H9 (cell line): ENCODE data around the gene RUNX1. TPM values are rescaled to one million over a fixed set of nuclear protein-coding genes. Genes with fewer than 3 reads are reported as not detected.

Experiments
- DNase-seq: peaks from one replicate; pipeline ENCODE4 v3.0.0-alpha.2; 2017
- H2AFZ ChIP-seq: one replicate; pipeline ENCODE4 v1.6.1; 2013; ENCODE audit warnings: mild to moderate bottlenecking, low read length, control low read depth, moderate library complexity
- H2AK5ac ChIP-seq: 2 replicates; pipeline ENCODE4 v1.6.1; 2013; ENCODE audit warnings: low read length, control low read depth, mixed read lengths; ENCODE audit not compliant: insufficient read length
- H2BK120ac ChIP-seq: one replicate; pipeline ENCODE4 v1.6.1; 2013; ENCODE audit warnings: low read depth, mild to moderate bottlenecking, low read length, control low read depth, inconsistent platforms; ENCODE audit not compliant: poor library complexity, severe bottlenecking
- H2BK12ac ChIP-seq: 2 replicates; pipeline ENCODE4 v1.6.1; 2013; ENCODE audit warnings: low read length, control low read depth, mixed read lengths, low read depth; ENCODE audit not compliant: insufficient read length
- H2BK15ac ChIP-seq: 2 replicates; pipeline ENCODE4 v1.6.1; 2013; ENCODE audit warnings: low read depth, low read length, control low read depth
- H2BK20ac ChIP-seq: one replicate; pipeline ENCODE4 v1.6.1; 2013; ENCODE audit warnings: low read depth, mild to moderate bottlenecking, low read length, control low read depth, inconsistent platforms; ENCODE audit not compliant: poor library complexity, severe bottlenecking
- H2BK5ac ChIP-seq: 2 replicates; pipeline ENCODE4 v1.6.1; 2013; ENCODE audit warnings: low read length, control low read depth, mixed read lengths; ENCODE audit not compliant: insufficient read length
- H3K14ac ChIP-seq: 2 replicates; pipeline ENCODE4 v1.6.1; 2013; ENCODE audit warnings: low read length, control low read depth; ENCODE audit not compliant: insufficient read depth
- H3K18ac ChIP-seq: 2 replicates; pipeline ENCODE4 v1.6.1; 2013; ENCODE audit warnings: low read depth, mild to moderate bottlenecking, mixed read lengths, low read length, control low read depth; ENCODE audit not compliant: insufficient read length
- H3K23ac ChIP-seq: 2 replicates; pipeline ENCODE4 v1.6.1; 2013; ENCODE audit warnings: low read length, control low read depth, mixed read lengths, low read depth; ENCODE audit not compliant: insufficient read length
- H3K23me2 ChIP-seq: 2 replicates; pipeline ENCODE4 v1.6.1; 2013; ENCODE audit warnings: low read depth, mild to moderate bottlenecking, mixed read lengths, low read length, control low read depth; ENCODE audit not compliant: insufficient read length, poor library complexity, severe bottlenecking
- H3K27ac ChIP-seq: 2 replicates; pipeline ENCODE4 v1.5.1; 2013; ENCODE audit warnings: low read length, control low read depth, mixed read lengths, low read depth; ENCODE audit not compliant: insufficient read length
- H3K27me3 ChIP-seq: 2 replicates; pipeline ENCODE4 v1.6.1; 2013; ENCODE audit warnings: low read length, control low read depth, inconsistent platforms; ENCODE audit not compliant: insufficient read depth
- H3K4ac ChIP-seq: 2 replicates; pipeline ENCODE4 v1.6.1; 2013; ENCODE audit warnings: low read depth, mild to moderate bottlenecking, control low read depth, inconsistent platforms, low read length, moderate library complexity
- H3K4me1 ChIP-seq: 2 replicates; pipeline ENCODE4 v1.6.1; 2013; ENCODE audit warnings: low read length, control low read depth, inconsistent platforms; ENCODE audit not compliant: insufficient read depth
- H3K4me2 ChIP-seq: 2 replicates; pipeline ENCODE4 v1.6.1; 2013; ENCODE audit warnings: low read length, control low read depth, mixed read lengths; ENCODE audit not compliant: insufficient read length, insufficient read depth
- H3K56ac ChIP-seq: 2 replicates; pipeline ENCODE4 v1.6.1; 2013; ENCODE audit warnings: low read depth, mild to moderate bottlenecking, mixed read lengths, low read length, control low read depth; ENCODE audit not compliant: insufficient read length
- H3K79me1 ChIP-seq: 2 replicates; pipeline ENCODE4 v1.6.1; 2013; ENCODE audit warnings: low read depth, mild to moderate bottlenecking, moderate library complexity, low read length, control low read depth, inconsistent platforms; ENCODE audit not compliant: insufficient read depth, poor library complexity, severe bottlenecking
- H3K79me2 ChIP-seq: 2 replicates; pipeline ENCODE4 v1.6.1; 2013; ENCODE audit warnings: low read length, control low read depth, inconsistent platforms; ENCODE audit not compliant: insufficient read depth
- H3K9ac ChIP-seq: 2 replicates; pipeline ENCODE4 v1.6.1; 2013; ENCODE audit warnings: low read length, control low read depth, mixed read lengths; ENCODE audit not compliant: insufficient read length; ENCODE audit errors: extremely low read depth
- H3K9me3 ChIP-seq: one replicate; pipeline ENCODE4 v1.6.1; 2013; ENCODE audit warnings: low read depth, low read length, inconsistent platforms; ENCODE audit not compliant: control insufficient read depth
- H3T11ph ChIP-seq: one replicate; pipeline ENCODE4 v1.6.1; 2013; ENCODE audit warnings: mild to moderate bottlenecking, low read length, control low read depth, inconsistent platforms
- H4K20me1 ChIP-seq: one replicate; pipeline ENCODE4 v1.6.1; 2013; ENCODE audit not compliant: control insufficient read depth, insufficient read length, insufficient read depth
- H4K5ac ChIP-seq: 2 replicates; pipeline ENCODE4 v1.6.1; 2013; ENCODE audit warnings: low read depth, mild to moderate bottlenecking, mixed read lengths, low read length, control low read depth; ENCODE audit not compliant: insufficient read length
- H4K8ac ChIP-seq: replicated peaks from 2 replicates; pipeline ENCODE4 v1.6.1; 2013; ENCODE audit warnings: low read length, control low read depth, mixed read lengths, low read depth; ENCODE audit not compliant: insufficient read length
- H4K91ac ChIP-seq: 2 replicates; pipeline ENCODE4 v1.6.1; 2013; ENCODE audit warnings: low read depth, mild to moderate bottlenecking, moderate library complexity, mixed read lengths, low read length, control low read depth; ENCODE audit not compliant: insufficient read length
- H3K27ac Mint-ChIP-seq, 3 experiments: 2 replicates in 2 of 3; 3 replicates in 1 of 3; pipeline ENCODE4 v1.8.0; 2020 to 2021; ENCODE audit warnings: mixed read lengths in 3 of 3, mild to moderate bottlenecking in 1 of 3, moderate library complexity in 1 of 3
- H3K27me3 Mint-ChIP-seq: 2 replicates; pipeline ENCODE4 v1.8.0; 2021; ENCODE audit warnings: low read depth, mild to moderate bottlenecking, moderate library complexity, mixed read lengths
- H3K36me3 Mint-ChIP-seq, 3 experiments: 2 replicates in 2 of 3; 3 replicates in 1 of 3; pipeline ENCODE4 v1.8.0; 2020 to 2021; ENCODE audit warnings: low read depth in 3 of 3, mixed read lengths in 3 of 3; ENCODE audit not compliant: insufficient read depth in 1 of 3
- H3K4me1 Mint-ChIP-seq, 2 experiments: 2 replicates each; pipeline ENCODE4 v1.8.0; 2020; ENCODE audit warnings: mixed read lengths in 2 of 2
- H3K4me3 Mint-ChIP-seq, 2 experiments: 2 replicates in 1 of 2; 3 replicates in 1 of 2; pipeline ENCODE4 v1.8.0; 2020 to 2021; ENCODE audit warnings: mild to moderate bottlenecking in 2 of 2, mixed read lengths in 2 of 2, moderate library complexity in 1 of 2
- H3K9me3 Mint-ChIP-seq, 2 experiments: 2 replicates in 1 of 2; 3 replicates in 1 of 2; pipeline ENCODE4 v1.8.0; 2020; ENCODE audit warnings: mild to moderate bottlenecking in 2 of 2, mixed read lengths in 2 of 2, moderate library complexity in 1 of 2
- WGBS: extraction: QIAGEN DNeasy Blood & Tissue Kit; methylation state at CpG from one replicate; pipeline ENCODE4 v1.1.7; 2013; ENCODE audit warnings: missing lambda C conversion rate, low lambda C conversion rate, mixed read lengths; ENCODE audit not compliant: insufficient read length; ENCODE audit errors: extremely low coverage; 5-methylcytosine and 5-hydroxymethylcytosine counted together
- total RNA-seq: library from RNA; stranded (reverse); gene quantifications from 2 replicates; pipeline ENCODE4 v1.2.1, GENCODE V29; 2021
- TF ChIP-seq, protein P1 (sequence below): fragments of 200-600 bp; sonication (generic); conservative IDR thresholded peaks from 3 replicates; pipeline ENCODE4 v1.8.0; 2021; ENCODE audit warnings: antibody characterized with exemption, mild to moderate bottlenecking

The RUNX1 gene
- total RNA-seq, 1 experiment from 2014 or later = 0.72 TPM

GRCh38 chr21:34899760-34900159 is 149.3 kb downstream of the RUNX1 start:
- no peak overlapping the region for H3K4me3 Mint-ChIP-seq
- H3K27ac ChIP-seq = no peak overlapping the region

More at GRCh38 chr21:34899760-34900159, 149.3 kb downstream of the RUNX1 start:
- Histone ChIP-seq H3K9me3 (no peaks in the 10 kb centered on the region), H2BK20ac (no peak overlapping the region), H3K23me2 (no peaks in the 10 kb centered on the region), H3K4me2 (no peak overlapping the region), H3K9ac (no peak overlapping the region), H2AFZ (no peak overlapping the region), H3T11ph (no peak overlapping the region), H3K18ac (no peak overlapping the region), H2BK5ac (no peak overlapping the region), H3K79me1 (no peaks in the 10 kb centered on the region), H3K4ac (no peak overlapping the region), H4K5ac (no peak overlapping the region), H2BK12ac (no peak overlapping the region), H4K20me1 (no peaks in the 10 kb centered on the region), H3K23ac (no peak overlapping the region), H3K4me1 (no peaks in the 10 kb centered on the region), H4K8ac (no peak overlapping the region), H4K91ac (no peak overlapping the region), H3K56ac (no peak overlapping the region), H3K27me3 (no peaks in the 10 kb centered on the region), H2BK15ac (no peak overlapping the region), H2AK5ac (no peak overlapping the region), H2BK120ac (no peak overlapping the region), H3K79me2 (no peaks in the 10 kb centered on the region), H3K14ac (no peak overlapping the region)
- no peaks in the 10 kb centered on the region for H3K4me1 Mint-ChIP-seq
- H3K36me3 Mint-ChIP-seq = peaks cover 0 to 9% (median 0%) of the 10 kb centered on the region in 3 experiments; a peak in 2 of 7 replicates
- DNase-seq = no peak
- TF ChIP-seq, protein P1, sequence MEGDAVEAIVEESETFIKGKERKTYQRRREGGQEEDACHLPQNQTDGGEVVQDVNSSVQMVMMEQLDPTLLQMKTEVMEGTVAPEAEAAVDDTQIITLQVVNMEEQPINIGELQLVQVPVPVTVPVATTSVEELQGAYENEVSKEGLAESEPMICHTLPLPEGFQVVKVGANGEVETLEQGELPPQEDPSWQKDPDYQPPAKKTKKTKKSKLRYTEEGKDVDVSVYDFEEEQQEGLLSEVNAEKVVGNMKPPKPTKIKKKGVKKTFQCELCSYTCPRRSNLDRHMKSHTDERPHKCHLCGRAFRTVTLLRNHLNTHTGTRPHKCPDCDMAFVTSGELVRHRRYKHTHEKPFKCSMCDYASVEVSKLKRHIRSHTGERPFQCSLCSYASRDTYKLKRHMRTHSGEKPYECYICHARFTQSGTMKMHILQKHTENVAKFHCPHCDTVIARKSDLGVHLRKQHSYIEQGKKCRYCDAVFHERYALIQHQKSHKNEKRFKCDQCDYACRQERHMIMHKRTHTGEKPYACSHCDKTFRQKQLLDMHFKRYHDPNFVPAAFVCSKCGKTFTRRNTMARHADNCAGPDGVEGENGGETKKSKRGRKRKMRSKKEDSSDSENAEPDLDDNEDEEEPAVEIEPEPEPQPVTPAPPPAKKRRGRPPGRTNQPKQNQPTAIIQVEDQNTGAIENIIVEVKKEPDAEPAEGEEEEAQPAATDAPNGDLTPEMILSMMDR = no peak
- WGBS = no CpG with 5 or more reads among the region's 1 CpG
- peaks cover 46% of the 10 kb centered on the region for H3K27me3 Mint-ChIP-seq
- H3K9me3 Mint-ChIP-seq = peaks cover 2 to 9% of the 10 kb centered on the region in 2 experiments; a peak in 3 of 5 replicates
- no peak overlapping the region for H3K27ac Mint-ChIP-seq
